NK-92 (cell line): ENCODE measurements around the gene PCSK1N.
"Not testable (repeated sequence)": the region's sequence is repeated elsewhere in the genome, so short reads cannot be mapped to it uniquely, and the experiment has no call there.

ENCODE experiments used
- DNase-seq: peaks from one replicate; lab custom pipeline; 2025; ENCODE audit not compliant: unreplicated experiment; lab: John Stamatoyannopoulos, UW

PCSK1N gene, protein sequence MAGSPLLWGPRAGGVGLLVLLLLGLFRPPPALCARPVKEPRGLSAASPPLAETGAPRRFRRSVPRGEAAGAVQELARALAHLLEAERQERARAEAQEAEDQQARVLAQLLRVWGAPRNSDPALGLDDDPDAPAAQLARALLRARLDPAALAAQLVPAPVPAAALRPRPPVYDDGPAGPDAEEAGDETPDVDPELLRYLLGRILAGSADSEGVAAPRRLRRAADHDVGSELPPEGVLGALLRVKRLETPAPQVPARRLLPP

DNA sequence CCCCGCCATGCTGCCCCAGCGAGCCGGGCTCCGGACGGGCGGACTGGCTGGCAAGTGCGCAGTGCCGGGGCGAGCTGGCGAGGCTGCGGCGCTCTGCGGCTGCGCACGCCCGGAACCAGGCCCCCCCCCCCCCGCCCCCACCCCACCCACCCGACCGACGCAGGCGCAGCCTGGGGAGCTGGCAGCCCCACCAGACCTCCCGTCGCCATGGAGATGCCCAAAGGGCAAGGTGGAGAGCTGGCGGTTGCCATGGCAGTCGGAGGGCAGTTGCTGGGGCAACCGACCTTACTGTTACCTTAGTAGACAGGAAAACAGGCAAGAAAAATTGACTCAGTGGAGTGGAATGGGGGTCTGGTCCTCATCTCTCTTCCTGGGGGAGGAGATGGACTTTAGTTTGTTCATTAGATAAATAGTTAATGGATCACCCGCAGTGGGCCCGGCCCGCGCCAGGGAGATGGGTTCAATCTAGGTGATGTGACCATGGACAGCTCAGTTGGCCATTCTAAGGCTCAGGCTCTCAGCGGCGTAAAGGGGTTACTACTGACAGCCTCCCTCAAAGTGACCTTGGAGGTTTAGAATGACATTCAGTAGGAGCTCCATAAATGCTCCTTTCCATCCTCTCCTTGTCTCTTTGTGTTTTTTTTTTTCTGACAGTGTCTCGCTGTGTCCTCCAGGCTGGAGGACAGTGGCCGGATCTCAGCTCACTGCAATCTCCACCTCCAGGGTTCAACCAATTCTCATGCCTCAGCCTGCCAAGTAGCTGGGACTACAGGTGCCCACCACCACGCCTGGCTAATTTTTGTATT is at the start of gene PCSK1N:
Gene PCSK1N, minus strand, starts transcription at position 87 of the 806 bp plus-strand sequence. Its CDS starts 78 bp downstream, at position 9.
- no peak for DNase-seq

DNA sequence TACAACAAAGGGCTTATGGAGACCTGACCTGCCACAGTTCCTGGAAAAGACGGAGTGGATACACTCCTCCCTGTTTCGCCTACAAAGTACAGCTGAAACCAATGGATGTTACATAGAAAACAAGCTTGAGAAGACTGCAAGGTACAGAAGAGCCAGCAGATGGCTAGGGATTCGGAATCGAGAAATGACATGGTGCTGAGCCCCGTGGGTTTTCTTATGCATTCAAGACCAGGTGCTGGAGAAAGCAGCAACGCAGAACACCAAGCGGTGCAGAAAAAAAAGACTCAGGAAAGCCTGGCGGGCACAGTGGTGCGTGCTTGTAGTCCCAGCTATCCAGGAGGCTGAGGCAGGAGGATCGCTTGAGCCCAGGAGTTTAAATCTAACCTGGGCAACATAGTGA is 48.3 kb upstream of the PCSK1N start:
- no peak for DNase-seq

DNA sequence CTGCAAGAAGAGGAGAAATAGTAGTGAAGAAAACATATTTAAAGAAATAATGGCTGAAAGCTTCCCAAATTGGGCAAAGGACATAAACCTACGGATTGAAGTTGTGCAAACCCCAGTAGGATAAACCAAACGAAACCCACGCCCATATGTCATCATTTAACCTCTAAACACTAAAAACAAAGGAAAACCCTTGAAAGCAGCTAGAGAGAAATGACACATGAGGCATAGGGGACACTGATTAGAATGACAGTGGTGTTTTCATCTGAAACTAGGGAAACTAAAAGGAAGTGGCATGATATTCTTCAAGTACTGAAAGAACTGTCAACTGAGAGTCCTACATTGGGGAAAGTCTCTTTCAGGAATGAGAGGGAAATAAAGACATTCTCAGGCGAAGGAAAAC is 41.5 kb upstream of the PCSK1N start:
- DNase-seq = not testable (repeated sequence)

DNA sequence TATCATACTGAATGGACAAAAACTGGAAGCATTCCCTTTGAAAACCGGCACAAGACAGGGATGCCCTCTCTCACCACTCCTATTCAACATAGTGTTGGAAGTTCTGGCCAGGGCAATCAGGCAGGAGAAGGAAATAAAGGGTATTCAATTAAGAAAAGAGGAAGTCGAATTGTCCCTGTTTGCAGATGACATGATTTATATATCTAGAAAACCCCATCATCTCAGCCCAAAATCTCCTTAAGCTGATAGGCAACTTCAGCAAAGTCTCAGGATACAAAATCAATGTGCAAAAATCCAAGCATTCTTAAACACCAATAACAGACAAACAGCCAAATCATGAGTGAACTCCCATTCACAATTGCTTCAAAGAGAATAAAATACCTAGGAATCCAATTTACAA is 36.6 kb upstream of the PCSK1N start:
- not testable (repeated sequence) for DNase-seq

DNA sequence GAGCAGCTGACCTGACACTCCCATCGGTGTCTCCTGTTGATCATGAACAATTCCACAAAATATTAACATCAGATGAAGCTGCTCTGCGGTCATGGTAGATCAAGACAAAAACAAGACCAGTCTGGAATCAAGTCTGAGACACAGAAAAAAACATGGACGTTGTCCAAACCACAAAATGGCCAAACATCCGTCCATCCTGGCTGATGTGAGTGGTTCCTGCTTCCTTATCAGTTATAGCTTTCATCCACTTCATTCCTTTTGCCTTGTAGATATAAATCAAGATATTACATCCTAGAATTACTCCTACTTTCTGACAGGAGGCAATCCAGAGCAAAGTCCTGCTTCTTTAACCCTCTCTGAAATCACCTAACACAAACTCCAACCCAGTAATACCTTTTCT is 28.8 kb upstream of the PCSK1N start:
- no peak for DNase-seq

DNA sequence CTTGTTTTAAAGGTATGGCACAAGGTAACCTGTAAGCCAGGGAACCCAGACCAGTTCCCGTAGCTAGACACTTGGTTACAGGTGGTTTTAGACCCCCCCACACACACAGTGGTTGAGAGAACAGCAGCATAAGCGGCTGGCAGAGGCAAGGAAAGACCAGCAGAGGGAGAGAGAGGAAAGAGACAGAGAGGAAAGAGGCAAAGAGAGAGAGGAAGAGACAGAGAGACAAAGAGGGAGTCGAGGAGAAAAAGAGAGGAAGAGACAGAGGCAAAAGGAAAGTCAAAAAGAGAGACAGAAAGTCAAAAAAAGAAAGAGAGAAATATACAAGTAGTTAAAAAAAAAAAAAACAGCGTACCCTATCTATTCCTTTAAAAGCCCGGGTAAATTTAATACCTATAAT is 19.5 kb upstream of the PCSK1N start:
- DNase-seq = no peak

DNA sequence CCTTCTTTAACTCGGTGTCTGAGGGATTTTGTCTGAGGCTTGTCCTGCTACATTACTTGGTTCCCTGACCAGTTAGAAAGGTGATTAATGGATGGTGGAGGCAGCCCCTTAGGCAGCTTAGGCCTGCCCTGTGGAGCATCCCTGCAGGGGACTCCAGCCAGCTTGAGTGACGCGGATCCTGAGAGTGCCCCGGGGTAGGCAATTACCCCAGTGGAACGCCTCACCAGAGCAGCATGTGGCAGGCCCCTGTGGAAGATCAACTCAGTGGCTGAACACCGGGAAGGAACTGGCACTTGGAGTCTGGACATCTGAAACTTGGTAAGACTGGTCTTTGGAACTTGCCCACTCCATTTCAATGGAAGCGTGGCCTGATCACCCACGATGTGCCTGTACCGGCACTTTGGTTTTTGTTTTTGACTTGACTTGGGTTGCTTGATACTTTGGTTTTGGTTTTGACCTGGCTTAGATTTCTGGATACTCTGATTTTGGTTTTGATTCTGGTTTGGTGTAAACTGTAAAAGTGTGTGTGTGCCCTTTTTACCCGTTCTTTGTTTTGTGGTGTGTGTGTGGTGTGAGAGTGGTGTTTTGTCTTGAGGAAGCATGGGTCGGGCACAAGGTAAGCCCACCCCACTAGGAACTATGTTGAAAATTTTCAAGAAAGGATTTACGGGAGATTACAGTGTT is 18.9 kb upstream of the PCSK1N start:
- DNase-seq = not testable (repeated sequence)

DNA sequence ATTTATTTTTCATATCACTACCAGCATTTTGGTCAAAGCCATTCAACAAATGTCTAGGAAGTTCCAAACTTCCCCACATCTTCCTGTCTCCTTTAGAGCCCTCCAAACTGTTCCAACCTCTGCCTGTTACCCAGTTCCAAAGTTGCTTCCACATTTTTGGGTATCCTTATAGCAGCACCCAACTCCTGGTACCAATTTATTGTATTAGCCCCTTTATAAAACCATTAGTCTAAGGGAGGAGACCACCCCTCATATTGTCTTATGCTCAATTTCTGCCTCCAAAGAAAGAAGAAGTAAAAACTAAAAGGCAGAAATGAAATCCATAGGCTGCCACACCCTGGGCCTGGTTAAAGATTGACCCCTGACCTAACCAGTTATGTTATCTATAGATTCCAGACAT is 18.1 kb upstream of the PCSK1N start:
- not testable (repeated sequence) for DNase-seq

DNA sequence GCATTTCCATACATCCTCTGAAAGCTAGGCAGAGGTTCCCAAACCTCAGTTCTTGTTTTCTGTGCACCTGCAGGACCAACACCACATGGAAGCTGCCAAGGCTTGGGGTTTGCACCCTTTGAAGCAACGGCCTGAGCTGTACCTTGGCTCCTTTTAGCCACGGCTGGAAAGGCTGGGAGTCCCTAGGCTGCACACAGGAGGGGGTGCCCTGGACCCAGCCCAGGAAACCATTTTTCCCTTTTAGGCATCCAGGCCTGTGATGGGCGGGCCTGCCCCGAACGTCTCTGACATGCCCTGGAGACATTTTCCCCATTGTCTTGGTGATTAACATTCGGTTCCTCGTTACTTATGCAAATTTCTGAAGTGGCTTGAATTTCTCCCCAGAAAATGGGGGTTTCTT is 17.4 kb upstream of the PCSK1N start:
- DNase-seq = no peak

DNA sequence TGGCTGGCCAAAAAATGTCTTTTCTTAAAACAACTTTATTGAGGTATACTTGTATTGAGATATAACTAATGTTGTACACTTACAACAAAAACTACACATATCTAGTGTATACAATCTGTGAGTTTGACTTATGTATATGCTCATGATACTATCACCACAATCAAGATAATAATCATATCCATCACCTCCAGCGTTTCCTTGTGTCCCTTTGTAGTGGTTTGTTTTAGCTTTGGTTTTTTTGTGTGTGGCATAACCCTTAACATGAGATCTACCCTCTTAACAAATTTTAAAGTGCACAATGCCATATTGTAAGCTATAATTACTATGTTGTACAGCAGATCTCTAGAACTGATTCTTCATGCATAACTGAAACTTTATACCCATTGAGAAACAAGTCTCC is 13.4 kb upstream of the PCSK1N start:
- no peak for DNase-seq

DNA sequence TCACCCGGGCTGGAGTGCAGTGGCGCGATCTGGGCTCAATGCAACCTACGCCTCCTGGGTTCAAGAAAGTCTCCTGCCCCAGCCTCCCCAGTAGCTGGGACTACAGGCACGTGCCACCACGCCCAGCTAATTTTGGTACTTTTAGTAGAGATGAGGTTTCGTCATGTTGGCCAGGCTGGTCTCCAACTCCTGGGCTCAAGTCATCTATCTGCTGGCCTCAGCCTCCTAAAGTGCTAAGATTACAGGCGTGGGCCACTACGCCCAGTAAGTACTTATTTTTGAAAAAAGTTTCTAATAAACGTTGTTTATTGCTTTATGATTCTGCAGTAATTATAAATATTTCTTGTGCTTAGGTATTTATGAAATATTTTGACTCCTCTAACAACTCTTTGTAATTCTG is 4.3 kb upstream of the PCSK1N start:
- DNase-seq = no peak

DNA sequence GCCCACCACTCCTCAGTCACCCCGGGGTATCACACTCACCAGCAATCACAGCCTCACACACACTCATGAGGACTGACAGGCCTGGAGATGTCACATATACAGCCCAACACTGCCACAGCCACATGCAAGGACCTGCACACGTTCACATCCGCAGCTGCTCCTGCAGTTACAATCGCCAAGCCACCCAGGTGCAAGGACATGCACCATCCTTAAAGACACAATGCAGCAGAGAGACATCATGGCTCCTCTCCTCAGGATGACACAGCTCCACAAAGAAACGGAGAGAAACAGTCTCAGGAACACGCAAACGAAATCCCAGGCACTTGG is 1.1 kb downstream of the PCSK1N start:
- DNase-seq = no peak

DNA sequence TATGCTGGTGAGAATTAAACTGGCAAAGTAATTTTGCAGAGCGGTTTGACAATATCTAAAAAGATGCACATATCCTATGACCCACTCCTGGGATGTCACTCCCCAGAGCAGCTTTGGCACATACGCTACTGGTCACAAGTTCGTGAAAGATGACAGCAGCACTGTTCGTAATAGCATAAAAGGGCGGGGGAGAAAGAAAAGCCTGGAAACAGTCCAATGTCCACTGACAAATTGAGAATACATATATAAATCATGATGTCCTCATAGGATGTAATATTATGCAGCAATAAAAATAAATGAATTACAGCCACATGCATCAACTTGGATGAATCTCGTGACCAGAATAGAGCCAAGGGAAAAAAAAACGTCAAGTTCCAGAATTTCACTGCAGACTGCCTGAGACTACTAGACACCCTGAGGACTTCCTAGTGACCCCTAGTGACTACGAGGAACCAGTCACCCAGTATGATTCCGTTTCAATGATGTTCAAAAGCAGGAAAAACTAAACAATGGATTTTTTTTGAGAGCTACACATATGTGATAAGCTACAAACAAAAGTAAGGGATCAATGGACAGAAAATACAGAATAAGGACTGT is 1.8 kb downstream of the PCSK1N start:
- DNase-seq = no peak

DNA sequence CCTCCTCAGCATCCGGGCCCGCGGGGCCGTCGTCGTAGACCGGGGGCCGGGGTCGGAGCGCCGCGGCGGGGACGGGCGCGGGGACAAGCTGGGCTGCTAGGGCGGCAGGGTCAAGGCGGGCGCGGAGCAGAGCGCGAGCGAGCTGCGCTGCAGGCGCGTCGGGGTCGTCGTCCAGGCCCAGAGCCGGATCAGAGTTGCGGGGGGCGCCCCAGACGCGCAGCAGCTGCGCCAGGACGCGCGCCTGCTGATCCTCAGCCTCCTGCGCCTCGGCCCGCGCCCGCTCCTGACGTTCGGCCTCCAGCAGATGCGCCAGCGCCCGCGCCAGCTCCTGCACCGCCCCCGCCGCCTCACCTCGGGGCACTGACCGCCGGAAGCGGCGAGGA is 3.5 kb downstream of the PCSK1N start:
- no peak for DNase-seq

DNA sequence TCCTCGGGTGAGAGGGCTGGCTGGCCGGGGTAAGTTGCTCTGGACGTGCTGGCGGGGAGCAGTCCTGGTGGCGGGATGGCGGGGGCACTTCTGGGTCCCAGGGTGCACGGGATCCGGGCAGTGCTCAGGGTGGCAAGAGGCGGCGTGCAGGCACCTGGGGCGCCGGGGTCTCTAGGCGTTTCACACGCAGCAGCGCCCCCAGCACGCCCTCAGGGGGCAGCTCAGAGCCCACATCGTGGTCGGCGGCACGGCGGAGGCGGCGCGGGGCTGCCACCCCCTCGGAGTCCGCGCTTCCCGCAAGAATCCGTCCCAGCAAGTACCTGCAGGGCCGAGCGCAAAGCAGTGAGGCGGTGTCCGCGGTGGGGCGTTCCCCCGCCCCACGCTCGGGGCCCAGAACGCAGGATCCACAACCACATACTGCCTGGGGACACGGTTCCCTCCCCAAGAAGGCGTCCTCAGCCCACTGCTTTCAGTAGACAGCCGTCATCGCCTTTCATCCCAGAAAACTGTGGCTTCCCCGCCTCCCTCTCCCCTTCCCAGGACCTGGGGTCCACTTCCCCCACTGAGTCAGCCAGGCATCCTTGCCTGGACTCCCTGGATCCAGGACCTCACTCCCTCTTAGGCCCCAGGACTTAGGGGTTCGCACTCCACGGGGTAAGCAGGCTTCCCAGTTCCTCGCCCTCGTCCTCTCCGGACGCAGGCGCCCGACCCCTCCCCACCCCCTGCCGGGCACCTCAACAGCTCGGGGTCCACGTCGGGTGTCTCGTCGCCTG is 4.1 kb downstream of the PCSK1N start:
- DNase-seq = no peak

DNA sequence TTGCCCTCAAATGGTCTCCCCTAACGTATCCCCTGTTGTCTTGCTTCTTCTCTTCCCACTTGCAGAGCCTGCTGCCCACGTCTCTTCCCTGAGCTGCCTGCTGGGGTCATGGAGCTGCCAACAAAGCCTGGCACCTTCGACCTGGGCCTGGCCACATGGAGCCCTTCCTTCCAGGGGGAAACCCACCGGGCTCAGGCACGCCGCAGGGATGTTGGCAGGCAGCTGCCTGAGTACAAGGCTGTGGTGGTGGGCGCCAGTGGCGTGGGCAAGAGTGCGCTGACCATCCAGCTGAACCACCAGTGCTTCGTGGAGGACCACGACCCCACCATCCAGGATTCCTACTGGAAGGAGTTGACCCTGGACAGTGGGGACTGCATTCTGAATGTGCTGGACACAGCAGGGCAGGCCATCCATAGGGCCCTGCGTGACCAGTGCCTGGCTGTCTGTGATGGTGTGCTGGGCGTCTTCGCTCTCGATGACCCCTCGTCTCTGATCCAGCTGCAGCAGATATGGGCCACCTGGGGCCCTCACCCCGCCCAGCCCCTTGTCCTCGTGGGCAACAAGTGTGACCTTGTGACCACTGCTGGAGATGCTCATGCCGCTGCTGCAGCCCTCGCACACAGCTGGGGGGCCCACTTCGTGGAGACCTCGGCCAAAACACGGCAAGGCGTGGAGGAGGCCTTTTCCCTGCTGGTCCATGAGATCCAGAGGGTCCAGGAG is 6.2 kb downstream of the PCSK1N start:
- DNase-seq = no peak

DNA sequence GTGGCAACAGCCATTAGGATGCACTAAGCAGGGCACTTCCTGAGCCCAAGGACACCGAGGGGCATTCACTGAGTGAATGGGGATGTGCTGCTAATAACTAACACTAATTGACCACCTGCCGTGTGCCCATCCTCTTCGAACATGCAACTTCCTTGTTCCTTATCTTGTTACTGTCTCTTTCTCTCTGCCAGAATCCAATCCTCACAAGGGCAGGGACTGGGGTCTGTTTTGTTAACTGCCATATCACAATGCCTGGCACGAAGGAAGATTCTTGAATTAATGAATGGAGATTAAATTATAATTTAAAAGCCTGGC is 7.8 kb downstream of the PCSK1N start:
- no peak for DNase-seq

DNA sequence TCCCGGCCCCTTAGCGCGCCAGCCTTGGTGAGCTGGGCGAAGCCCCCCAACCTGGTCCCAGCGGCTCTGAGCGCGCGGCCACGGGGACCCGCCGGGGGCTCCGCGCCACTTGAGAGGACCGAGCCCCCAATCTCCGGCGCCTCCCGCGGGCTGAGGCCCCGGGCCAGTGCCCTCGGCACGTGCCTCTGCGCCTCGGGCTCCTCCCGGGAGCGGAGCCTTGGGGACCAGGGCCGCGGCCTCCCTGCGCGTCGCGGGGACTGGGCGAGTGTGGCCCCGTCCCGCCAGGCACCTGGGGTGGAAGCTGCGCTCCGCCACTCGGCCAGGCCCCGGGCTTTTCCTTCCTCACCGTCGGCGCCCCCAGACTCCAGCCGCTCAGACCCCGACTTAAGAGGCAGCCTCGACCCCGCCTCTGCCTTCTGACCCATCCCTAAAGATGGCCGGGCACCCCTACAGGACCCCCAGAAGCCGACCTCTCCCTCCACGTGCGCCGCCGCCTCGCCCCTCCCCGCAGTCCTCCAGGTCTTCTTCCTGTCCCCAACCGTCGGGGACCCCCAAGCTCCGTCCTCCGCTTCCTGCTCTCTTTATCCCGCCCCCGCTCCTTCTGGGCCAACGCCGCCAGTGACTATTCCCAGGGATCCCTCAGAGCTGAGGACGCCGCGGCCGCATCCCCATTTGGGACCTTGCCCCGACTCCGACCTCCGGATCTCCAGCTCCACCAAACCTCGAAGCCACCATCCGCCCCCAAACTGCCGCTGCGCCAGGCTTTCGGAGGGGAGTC is 8.3 kb downstream of the PCSK1N start:
- DNase-seq = no peak

DNA sequence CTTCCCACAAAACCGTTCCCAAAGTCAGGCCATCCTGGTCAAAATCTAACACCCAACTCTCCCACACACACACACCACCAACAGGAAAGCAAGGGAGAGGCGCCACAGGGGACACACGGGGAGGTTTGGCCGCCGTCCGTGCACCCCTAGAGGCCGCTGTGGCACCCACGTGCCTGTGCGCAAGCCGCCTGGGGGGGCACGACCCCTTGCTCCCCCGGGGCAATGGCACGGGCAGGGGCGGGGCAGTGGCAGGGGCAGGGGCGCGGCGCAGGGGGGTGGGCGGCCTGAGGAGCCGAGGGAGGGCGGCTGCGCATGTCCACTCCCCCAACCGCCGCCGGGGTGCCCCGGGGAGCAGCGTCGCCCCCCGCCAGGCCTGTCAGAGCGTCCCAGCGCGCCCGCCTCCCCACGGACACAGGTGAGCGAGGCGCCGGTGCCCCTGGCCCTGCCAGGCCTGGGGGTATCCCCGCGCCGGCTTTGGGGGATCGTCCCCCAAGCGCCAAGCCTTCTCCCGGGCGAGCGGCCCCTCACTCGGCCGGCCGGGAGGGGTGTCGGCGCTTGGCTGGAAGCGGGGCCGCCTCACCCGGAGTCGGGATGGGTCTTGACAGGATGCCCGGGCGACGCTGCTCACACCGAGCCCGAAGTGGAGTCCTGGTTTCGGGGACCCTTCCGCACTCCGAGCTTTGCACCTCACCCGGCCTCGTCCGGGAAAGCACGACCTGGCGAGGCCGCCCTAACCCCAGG is 9.1 kb downstream of the PCSK1N start, which contains the start of gene ERAS:
Gene ERAS, plus strand, starts transcription at position 379 of the 741 bp plus-strand sequence. CDS start 2,611 bp downstream, outside the sequence.
- no peak for DNase-seq
